ENCODE measurements around the gene SPOCD1.

The SPOCD1 gene

DNA sequence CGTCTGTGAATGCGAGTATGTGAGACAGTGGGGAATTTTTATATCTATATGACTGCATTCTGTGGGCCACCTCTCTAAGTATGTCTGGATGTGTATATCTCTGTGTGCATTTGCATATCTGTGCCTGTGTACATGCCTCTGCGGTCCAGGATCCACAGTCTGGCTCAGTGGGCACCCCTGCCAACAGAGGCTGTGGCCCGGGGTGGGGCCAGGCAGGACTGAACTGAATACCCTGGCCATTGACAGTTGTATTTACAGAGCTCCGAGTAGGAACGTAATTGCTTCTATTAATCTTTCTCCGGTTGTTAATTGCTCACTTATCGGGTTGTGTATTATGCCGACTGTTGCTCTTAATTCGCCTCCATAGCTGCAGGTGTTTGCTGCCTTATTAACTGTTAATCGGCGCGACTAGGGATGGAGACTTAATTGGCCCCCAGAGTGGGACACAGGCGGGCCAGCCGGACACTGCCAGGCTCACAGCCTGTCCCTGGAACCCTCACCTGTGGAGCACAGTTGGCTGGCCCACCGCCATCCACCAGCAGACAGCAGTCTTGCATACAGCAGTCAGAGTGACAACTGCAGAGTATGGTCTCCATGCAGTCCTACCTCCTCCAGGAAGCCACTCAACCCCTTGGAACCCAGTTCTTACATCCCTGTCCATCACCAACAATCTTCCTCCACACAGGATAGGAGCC lies 29.3 kb downstream of the SPOCD1 start:
- DNase-seq = peak; percentile 76

GRCh38 chr1:31785947-31786290 lies 29.9 kb downstream of the SPOCD1 start:
- peak; percentile 18 for DNase-seq

DNA sequence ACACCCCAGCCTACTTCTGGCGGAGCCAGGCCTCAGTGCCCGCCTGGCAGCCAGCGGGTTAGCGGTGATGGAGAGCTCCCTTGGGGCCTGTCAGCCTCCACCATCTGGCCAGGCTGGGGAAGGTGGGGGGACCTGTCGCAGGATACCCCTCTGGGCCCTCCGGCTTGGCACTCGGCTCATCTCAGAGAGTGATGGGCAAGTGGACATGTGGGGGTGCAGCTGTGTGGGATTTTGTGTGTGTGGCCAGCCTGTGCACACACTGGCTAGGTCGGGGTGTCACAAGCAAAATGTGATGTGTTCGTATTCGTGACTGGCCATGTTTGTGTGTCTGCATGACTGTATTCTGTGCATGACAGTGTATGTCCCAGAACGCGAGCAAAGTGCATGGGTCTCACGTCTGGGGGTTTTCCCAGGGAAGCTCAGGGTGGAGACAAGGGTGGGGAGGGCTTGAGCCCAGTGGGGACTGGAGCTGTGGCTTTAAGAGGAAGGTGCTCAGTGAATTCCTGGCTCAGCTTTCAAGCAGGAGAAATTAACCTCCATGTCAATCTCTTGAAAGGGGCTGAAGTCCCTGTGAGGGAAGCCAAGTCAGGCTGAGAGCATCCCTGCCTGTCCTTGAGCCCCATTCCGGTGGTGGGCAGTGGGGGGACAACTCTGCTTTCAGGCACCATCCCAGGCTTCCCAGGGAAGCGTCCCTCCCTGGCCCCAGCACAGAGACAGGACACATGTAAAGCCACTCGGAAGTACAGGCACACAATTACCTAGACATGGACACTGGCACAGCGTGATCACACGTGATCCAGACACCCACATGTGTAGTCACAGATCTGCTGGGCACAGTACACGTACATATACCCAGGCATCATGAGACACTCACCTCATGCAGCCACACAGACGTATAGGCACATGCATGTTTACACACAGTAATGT lies 30.5 kb downstream of the SPOCD1 start:
- DNase-seq = peak; percentile 79

- no peak for DNase-seq
Measured at GRCh38 chr1:31784356-31785019, 31.3 kb downstream of the SPOCD1 start.

DNA sequence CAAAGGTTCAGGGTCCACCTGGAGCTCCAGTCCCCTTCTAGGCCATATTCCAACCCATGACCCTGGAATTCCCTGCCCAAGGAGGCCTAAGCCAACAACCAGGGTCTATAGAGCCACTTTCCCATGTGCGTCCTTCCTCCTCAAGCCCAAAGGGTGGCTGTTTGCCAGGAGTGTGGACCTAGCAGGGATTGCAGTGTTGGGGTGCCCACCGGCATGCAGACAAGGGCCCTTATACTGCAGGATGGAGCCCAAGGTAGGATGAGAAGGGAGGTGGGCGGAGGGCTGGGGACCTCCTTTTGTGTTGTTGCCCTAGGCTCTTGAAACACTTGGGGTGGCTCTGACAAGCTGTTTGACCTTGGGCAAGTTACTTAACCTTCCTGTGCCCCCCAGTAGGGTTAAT lies 32.0 kb downstream of the SPOCD1 start:
- no peak for DNase-seq

- peak; percentile 8 for DNase-seq
Measured at GRCh38 chr1:31782421-31783410, 33.1 kb downstream of the SPOCD1 start.

DNA sequence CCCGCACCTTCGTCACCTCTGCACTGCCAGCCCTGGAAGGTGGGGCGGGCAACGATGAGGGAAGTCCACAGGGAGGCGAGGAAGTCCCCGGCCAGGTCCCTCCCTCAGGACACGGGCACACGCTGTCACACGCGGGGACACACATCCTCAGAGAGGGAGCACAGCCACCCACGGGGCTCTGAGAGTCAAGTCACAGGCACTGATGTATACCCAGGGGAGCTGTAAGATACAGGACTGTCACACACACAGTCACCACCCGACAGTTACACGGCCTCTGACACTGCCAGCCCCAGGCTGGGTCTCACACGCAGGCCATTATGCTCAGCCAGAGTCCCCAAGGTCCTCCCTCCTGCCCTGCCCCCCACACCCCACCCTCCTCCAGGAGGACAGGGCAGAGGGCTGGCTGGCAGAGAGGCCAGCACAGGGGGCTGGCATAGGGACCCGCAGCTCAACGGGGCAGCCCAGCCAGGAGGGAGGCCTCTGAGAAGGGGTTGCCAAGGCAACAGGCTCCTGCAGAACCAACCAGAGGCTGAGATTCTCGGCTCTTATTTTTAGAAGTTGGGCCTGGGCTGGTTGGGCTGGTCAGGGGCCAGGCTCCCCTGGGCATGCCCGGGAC lies 34.0 kb downstream of the SPOCD1 start:
- no peak for DNase-seq

DNA sequence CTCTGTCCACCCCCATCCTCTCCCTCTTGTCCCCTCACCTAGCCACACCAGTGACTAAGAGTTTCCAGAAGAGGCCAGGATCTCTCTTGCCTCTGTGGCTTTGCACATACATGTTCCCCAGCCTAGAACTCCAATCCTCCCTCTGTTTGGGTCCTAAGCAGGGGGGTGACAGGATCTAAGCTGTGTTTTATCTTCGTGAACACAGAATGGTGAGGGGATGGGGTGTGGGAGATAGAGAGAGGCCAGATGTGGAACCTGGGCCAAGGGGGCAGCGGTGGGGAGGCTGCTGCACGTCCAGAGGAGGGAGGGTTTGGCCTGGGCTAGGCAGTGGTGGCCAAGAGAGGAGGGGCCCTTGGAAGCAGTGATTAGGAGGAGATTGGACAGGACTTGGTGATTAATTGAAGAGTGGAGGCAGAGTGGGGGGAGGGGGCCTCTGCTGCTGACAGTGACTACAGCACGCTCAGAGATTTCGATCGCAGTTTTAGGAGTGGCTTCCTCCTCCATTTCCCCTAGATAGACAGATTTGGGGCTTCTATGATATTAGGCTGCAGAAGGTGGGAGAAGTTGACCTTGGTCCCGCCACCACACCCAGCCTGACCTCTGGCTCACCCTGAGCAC lies 34.6 kb downstream of the SPOCD1 start:
- no peak for DNase-seq

- DNase-seq = no peak
Measured at GRCh38 chr1:31780632-31781031, 35.2 kb downstream of the SPOCD1 start.

GRCh38 chr1:31779687-31780086 lies 36.1 kb downstream of the SPOCD1 start:
- DNase-seq = peak; percentile 16

DNA sequence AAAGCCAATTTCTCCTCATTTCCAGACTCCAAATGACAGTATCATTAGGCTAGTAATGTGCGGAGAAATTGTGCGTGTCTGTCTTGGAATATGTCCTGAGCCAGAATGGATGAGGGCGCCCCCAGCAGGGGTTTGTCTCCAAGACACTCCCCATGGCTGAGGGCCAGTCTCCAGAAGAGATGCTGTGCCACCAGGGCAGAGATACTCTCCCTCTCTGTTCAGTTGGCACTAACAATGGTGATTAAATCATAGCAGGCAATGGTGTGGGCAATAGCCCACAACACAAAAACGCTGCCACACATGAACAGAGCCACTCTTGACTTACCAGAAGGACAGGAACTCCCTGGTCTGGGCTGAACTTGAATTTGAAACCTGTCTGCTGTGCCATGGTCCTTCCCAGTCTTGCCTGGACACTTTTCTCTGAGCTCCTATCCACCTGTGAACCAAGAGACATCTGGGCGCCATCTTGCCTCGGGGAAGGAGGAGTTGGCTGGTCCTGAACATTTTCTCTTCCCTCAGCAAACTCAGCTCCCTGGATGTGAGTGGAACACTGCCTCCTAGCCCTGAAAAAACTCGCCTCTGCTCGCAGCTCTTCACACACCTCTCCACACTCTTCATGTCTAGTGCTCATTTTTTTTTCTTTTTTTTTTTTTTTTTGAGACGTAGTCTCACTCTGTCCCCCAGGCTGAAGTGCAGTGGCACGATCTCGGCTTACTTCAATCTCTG lies 36.9 kb downstream of the SPOCD1 start:
- DNase-seq = no peak

- no peak for DNase-seq
Measured at GRCh38 chr1:31776516-31776915, 39.3 kb downstream of the SPOCD1 start.

DNA sequence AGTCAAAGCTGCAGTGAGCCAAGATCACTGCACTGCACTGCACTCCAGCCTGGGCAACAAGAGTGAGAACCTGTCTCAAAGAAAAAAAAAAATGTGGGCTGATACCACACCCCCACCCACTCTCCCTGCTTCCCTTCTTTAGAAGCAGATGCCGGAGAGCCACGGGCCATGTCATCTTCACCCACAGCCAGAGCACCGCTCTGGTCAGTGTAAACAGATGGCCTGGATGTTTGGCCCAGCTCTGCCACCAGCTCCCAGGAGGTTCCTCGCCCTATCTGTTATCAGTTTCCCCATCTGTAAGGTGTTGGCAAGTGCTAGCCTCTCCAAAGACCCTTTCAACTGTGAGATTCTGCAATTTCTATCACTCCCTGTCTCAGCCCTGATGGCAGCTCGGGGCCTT lies 39.8 kb downstream of the SPOCD1 start:
- DNase-seq = no peak

- DNase-seq = peak; percentile 28
Measured at GRCh38 chr1:31775210-31775999, 40.4 kb downstream of the SPOCD1 start.

GRCh38 chr1:31774495-31774894 lies 41.3 kb downstream of the SPOCD1 start:
- DNase-seq = no peak

GRCh38 chr1:31773861-31774260 lies 42.0 kb downstream of the SPOCD1 start:
- no peak for DNase-seq

GRCh38 chr1:31772669-31773248 lies 43.1 kb downstream of the SPOCD1 start:
- no peak for DNase-seq

DNA sequence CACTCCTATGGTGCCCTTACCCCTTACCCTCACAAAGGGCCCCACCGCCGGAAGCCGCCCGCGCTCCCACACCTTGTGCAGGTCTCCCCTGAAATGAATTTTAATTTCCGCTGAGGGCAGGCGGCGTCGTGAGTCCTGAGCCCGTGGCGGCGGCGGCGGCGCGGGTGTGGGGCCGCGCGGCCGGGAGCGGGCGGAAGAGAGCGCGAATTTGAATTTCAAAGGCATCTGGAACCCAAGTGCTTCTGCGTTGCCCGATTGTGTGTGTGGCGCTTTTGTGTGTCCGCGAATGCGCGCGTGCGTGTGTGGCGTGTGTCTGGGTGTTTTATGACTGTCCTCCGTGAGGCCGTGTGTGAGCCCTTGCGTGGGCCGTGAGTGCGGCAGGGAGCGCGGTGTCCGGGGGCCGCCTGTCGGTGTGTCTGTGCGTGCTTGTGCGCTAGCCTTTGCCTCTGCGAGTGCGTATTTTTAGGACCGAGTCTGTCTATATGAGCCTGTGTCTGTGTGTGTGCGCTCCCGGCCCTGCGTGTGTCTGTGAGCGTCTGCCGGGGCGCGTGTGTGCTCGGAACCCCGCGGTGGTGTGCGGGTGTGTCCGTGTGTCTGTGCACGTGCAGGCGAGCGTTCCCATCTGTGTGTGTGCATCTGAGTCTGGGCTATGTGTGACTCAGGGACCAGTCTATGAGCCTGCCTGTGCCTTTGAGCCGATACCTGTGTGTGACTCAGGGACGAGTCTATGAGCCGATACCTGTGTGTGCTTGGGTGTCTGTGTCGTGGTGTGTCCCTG lies 43.7 kb downstream of the SPOCD1 start:
- no peak for DNase-seq
